GF-D8 (cell line): ENCODE results near the gene NSG1.
"Not testable (repeated sequence)": the region's sequence is repeated elsewhere in the genome, so short reads cannot be mapped to it uniquely, and the experiment has no call there.

Experiments
- DNase-seq: peaks from one replicate; lab custom pipeline; 2025; lab: John Stamatoyannopoulos, UW

The NSG1 gene, protein sequence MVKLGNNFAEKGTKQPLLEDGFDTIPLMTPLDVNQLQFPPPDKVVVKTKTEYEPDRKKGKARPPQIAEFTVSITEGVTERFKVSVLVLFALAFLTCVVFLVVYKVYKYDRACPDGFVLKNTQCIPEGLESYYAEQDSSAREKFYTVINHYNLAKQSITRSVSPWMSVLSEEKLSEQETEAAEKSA

GRCh38 chr4:4386736-4387392, at the start of gene NSG1:
NSG1 (plus strand) TSS chr4:4387102; CDS start chr4:4387630, 528 bp downstream.
- no peak for DNase-seq

- no peak for DNase-seq
These were observed 48.5 kb upstream of the NSG1 start for GRCh38 chr4:4338210-4339001.

DNA sequence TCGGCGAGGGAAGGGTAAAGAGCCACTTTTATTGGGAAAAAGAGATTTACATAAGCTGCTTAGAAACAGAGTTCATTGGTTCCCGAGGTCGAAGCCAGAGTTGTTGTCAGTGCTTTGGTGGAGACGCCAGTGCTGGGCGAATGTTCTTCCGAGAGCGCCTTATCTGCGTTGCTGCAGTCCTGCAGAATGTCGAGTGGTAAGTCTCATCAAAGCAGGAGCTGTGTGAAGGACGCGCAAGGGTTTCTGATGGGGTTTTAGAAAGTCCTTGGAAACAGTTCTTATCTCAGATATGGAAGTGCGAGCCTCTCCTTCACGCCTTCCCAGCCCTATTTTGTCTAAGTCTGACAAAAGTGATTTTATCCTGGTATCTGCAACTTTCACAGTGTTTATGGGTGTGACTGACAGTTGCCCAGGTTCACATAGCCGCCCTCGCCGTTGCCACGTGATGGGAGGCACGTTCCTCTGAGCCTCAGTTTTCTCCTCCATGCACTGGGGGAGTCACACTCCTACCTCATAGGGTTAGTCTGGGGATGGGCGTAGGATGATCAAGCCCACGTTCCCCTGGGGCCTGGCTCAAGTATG, 47.3 kb upstream of the NSG1 start:
- no peak for DNase-seq

GRCh38 chr4:4341861-4342650, 44.8 kb upstream of the NSG1 start:
- DNase-seq = no peak

DNA sequence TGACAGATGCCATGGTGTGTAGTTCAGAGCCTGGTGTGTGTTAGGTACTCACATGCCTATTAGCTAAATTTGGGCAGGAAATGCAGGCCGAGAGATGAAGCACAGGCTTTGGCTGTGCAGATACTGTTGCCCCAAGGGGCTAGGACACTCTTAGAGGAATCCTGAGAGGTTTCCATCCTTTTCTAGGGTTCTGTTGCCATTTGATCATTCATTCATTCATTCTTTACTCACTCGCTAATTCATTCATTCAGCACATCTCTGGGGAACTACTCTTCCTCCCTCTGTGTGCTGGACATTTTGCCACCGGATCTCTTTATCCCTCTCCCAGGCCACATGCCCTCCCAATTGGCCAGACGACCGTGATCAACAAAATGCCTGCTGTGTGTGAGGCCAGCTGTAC, 43.9 kb upstream of the NSG1 start:
- no peak for DNase-seq

GRCh38 chr4:4344915-4345527, 41.9 kb upstream of the NSG1 start:
- DNase-seq = no peak

DNA sequence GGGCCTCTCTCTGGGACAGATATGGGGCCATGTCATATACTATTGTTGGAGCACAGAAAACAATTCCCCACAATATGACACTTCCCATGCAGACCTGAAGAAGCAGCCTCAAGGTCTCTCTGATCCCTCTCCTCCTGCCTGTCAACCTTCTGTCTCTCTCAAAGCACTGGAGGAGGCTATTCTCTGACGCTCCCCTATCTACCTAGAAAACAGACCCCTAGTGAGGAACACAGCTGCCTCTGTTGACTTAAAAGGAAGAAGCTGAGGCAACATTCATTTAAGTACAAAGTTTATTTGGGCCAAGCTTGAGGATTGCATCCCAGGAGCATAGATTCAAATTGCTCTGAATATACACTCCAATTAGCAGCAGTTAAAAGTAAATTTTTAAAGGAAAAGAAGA, 39.3 kb upstream of the NSG1 start:
- no peak for DNase-seq

- DNase-seq = not testable (repeated sequence)
These were observed 38.3 kb upstream of the NSG1 start for GRCh38 chr4:4348585-4348984.

GRCh38 chr4:4349867-4350266, 37.0 kb upstream of the NSG1 start:
- DNase-seq = no peak

DNA sequence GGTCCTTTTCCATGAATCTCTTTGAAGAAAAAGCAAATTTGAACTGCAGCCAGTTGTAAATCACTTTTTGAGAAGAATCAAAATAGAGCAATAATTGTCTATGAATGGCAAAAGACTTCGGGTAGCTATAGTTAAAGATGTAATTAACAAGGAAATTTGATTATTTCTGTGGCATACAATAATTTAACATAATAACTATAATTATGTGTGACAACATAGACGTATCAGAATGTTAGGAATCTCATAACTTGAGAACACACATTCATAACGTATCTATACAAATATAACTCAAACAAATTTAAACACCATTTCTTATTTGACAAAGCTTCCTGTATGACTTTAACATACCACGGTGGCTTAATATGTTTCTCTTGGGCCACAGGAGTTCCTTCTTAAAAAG, 36.0 kb upstream of the NSG1 start:
- no peak for DNase-seq

DNA sequence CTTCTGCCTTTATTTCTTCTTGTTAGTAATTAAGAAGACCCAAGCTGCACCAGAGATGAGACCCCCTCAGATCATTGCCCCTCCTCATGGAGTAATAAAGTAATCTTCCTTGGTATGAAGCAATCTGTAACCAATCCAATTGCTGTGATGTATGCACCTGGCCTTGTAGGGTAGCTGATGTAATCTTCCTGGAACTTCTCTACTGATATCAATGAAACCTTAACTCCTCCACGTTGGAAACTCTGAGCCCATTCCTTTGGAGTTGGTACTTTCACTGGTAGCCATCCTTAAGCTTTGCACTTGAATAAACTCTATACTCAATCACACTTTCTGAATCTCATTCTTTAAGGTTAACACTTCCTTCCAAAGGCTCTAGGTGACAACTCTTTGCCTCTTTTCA, 31.6 kb upstream of the NSG1 start:
- no peak for DNase-seq

DNA sequence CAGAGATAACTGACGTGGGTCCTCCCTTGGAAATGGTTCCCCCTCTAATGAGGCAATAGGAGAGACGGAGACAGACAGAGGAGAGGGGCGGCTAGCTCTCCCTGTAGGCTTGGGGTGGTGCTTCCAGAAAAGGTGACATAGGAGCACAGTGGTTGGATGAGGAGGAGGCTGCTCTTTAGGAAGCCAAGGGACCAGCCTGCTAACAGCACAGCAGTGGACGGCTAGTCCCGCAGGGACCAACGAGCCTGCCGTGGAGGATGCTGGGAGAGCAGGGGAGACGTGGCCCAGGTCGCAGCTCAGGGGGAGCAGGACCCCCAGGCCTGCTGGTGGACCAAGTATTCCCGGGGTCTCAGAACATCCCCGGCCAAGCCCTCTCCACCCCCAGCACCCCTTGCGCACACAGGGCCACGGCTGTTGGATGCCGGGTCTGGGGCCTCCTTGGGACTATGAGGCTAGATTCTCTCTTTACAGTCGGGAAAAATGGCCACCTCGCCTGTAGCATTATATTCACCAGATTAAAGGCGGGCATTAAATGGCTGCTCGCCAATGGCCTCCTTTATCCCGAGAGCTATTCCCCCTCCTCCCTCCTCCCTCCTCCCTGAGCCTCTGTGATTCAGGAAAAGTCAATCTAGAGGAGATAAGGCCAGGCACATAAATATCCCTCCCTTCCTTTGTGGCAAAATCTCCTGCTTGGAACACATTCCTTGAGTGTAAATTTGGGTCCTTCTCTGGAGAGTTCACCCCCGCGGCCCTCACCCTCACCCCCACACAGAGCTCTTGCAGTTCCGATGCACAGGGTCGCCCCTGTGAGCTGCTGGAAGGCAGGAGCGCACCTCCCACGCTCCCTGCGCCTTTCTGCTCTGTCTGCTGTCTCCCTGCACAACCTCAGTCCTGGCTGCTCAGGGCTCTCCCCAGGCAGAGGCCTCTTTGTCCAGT, 30.5 kb upstream of the NSG1 start:
- DNase-seq = no peak

GRCh38 chr4:4358093-4358854, 28.6 kb upstream of the NSG1 start:
- DNase-seq = no peak

GRCh38 chr4:4361883-4362282, 25.0 kb upstream of the NSG1 start:
- no peak for DNase-seq

DNA sequence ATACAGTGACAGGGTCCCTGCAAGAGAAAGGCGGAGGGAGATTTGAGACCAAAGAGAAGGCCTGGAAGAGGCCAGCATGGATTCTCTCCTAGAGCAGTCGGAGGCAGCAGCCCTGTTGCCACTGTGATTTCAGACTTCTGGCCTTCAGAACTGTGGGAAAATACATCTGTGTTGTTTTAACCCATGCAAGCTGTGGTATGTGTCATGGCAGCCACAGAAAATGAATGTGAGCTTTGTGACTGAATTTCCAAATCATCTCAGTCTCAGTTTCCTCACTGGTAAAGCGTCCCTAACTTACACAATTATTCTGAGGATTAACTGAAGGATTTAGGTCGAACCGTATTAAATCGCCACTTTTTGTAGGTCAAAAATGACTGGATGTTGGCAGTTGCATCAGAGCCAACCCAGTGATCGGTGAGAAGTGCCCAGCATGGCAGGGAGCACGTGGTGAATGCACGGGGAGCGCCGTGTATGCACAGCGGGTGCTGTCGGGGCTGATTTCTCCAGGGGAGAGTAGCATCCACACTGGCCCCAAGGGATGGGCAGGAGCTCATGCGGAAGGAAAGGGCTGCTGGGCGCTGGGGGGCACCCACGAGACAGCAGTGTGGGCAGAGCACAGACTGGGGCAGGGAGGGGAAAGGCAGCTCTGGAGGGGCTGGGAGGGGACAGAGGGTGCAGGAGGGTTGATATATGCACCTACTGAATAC, 23.8 kb upstream of the NSG1 start:
- no peak for DNase-seq

GRCh38 chr4:4364061-4364460, 22.8 kb upstream of the NSG1 start:
- no peak for DNase-seq

DNA sequence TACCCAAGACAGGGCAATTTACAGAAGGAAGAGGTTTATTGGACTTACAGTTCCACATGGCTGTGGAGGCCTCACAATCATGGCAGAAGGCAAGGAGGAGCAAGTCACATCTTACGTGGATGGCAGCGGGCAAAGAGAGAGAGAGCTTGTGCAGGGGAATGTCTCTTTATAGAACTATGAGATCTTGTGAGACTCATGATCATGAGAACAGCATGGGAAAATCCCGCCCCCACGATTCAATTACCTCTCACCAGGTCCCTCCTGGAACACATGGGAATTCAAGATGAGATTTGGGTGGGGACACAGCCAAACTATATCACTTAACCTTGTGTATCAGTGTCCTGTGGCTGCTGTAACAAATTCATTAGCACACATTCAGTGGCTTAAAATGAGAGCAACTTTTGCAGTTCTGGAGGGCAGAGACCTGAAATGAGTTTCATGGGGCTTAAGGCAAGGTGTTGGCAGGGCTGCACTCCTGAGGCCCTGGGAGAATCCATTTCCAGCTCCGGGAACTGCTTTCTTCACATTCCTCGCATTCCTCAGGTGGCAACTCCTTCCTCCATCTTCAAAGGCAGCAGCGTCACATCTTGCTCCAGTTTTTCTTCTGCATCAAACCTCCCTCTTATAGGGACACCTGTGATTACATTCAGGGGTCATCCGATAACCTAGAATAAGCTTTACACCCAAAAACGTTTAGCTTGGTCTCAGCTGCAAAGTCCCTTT, 22.3 kb upstream of the NSG1 start:
- DNase-seq = no peak

- no peak for DNase-seq
These were observed 17.9 kb upstream of the NSG1 start for GRCh38 chr4:4368809-4369580.
